ENCODE data around the gene SH3RF2. TPM values are rescaled to one million over a fixed set of nuclear protein-coding genes. Genes with fewer than 3 reads are reported as not detected.

The SH3RF2 gene
- total and polyA plus RNA-seq, 2 of the 13 experiments (the other 11 are each of a cell fraction or from before 2014, with no cell fraction given), result 2.6 to 3.7 TPM

- no peak for TF ChIP-seq GABPA (IDR thresholded peaks at IDR 0.05; ENCODE audit: low read depth, low read length)
- TF ChIP-seq GABPA (CRISPR knock-in tag; IDR thresholded peaks at IDR 0.05; ENCODE audit: low read depth), result no peak
- TF ChIP-seq ZZZ3 (CRISPR knock-in tag; IDR thresholded peaks at IDR 0.05; ENCODE audit: borderline replicate concordance), result no peak
- TF ChIP-seq ZNF7 (CRISPR knock-in tag; IDR thresholded peaks at IDR 0.05), result no peak
- no peak for TF ChIP-seq GPBP1L1 (CRISPR knock-in tag; IDR thresholded peaks at IDR 0.05)
- no peak for TF ChIP-seq E2F1 (CRISPR knock-in tag; IDR thresholded peaks at IDR 0.05)
- no peak for TF ChIP-seq NCOA2 (CRISPR knock-in tag; IDR thresholded peaks at IDR 0.05)
These were observed 96.5 kb downstream of the SH3RF2 start (continued) for GRCh38 chr5:146032911-146033310.

- no peaks in the 10 kb centered on the region for H3K36me3 ChIP-seq (replicated peaks in 1 of 2; ENCODE audit: control insufficient read depth in 1 of 2, insufficient read depth in 2 of 2, low read length in 2 of 2)
- no peaks in the 10 kb centered on the region for H3K9me3 ChIP-seq (ENCODE audit: low read length)
- no TSS peak for BruUV-seq (replicated peaks)
- H3K4me3 ChIP-seq (replicated peaks in 1 of 3; ENCODE audit: insufficient read depth in 1 of 3, low read depth in 2 of 3, low read length in 3 of 3), result no peak overlapping the region
- ChIA-PET CTCF (ENCODE audit: low intra/inter-chr PET ratio, low total read pairs) (no interaction called here), POLR2A (no interaction called here)
- intact Hi-C loops (cut with micrococcal nuclease; ENCODE audit: unreplicated experiment), result no loop called here
- H3K27ac ChIP-seq (ENCODE audit: extremely low read length, insufficient read depth, low read length), result no peak overlapping the region
- ATAC-seq (peak; percentile 36; the same call in 1 of the 3 replicates), FAIRE-seq (no peak), DNase-seq (ENCODE audit: low spot score) (no peak)
- no peaks in the 10 kb centered on the region for H3K27me3 ChIP-seq (ENCODE audit: control insufficient read depth in 1 of 2, insufficient read depth in 2 of 2, low read length in 2 of 2)
- no peak overlapping the region for H3K9ac ChIP-seq (ENCODE audit: insufficient read depth, low read depth, low read length)
- H2AFZ ChIP-seq (ENCODE audit: low read length), result no peak overlapping the region
- no peaks in the 10 kb centered on the region for H3K79me2 ChIP-seq (ENCODE audit: insufficient read depth, low read length)
- H3K4me2 ChIP-seq (ENCODE audit: low read depth, low read length), result no peak overlapping the region
- in situ Hi-C loops (cut with HindIII; ENCODE audit: extremely low pct_ligation_motif_present, low pct_unique_long_range_greater_than_20kb), result no loop called here
- no peaks in the 10 kb centered on the region for H3K4me1 ChIP-seq (ENCODE audit: insufficient read depth, low read length)
- WGBS (ENCODE audit: low lambda C conversion rate), result 100% methylated on average over 1 of the region's 2 CpGs
- no peaks in the 10 kb centered on the region for H4K20me1 ChIP-seq (ENCODE audit: insufficient read depth, low read length)
- TF ChIP-seq CCAR2 (optimal IDR thresholded peaks at IDR 0.05; ENCODE audit: low read depth, low read length), result no peak
- no peak for TF ChIP-seq NFE2L1 (CRISPR knock-in tag; IDR thresholded peaks at IDR 0.05; ENCODE audit: borderline replicate concordance)
- TF ChIP-seq SNAPC4 (CRISPR knock-in tag; IDR thresholded peaks at IDR 0.05), result no peak
- no peak for TF ChIP-seq HCFC1 (IDR thresholded peaks at IDR 0.05; ENCODE audit: low read depth, low read length)
- TF ChIP-seq DDIT3 (CRISPR knock-in tag; IDR thresholded peaks at IDR 0.05), result no peak
- TF ChIP-seq ZNF550 (CRISPR knock-in tag; IDR thresholded peaks at IDR 0.05; ENCODE audit: borderline replicate concordance), result no peak
- no peak for TF ChIP-seq SSRP1 (CRISPR knock-in tag; IDR thresholded peaks at IDR 0.05)
These were observed 97.7 kb downstream of the SH3RF2 start for GRCh38 chr5:146034127-146034526.
